WERI-Rb-1 (cell line): ENCODE measurements around the gene ABCA4.
A peak's percentile ranks its signal among the peaks of the same experiment; 100 is the strongest.

Experiments
- DNase-seq: peaks from one replicate; pipeline ENCODE4 v3.0.0-alpha.2; 2020
- H3K27ac ChIP-seq: fragments of 250-450 bp; sonication (Bioruptor Pico); 2 replicates; pipeline ENCODE4 v1.5.1; 2020; ENCODE audit warnings: mild to moderate bottlenecking, moderate library complexity
- H3K27me3 ChIP-seq: fragments of 250-450 bp; sonication (Bioruptor Pico); 2 replicates; pipeline ENCODE4 v1.5.1; 2021; ENCODE audit warnings: mild to moderate bottlenecking, low read depth, moderate library complexity; ENCODE audit not compliant: insufficient read depth, severe bottlenecking
- H3K36me3 ChIP-seq: fragments of 250-450 bp; sonication (Bioruptor Pico); 2 replicates; pipeline ENCODE4 v1.5.1; 2020; ENCODE audit warnings: mild to moderate bottlenecking, moderate library complexity
- H3K4me3 ChIP-seq: 2 replicates; pipeline ENCODE4 v1.5.1; 2011; ENCODE audit warnings: low read depth, mild to moderate bottlenecking, control low read depth, low read length
- H3K9me3 ChIP-seq: fragments of 250-450 bp; sonication (Bioruptor Pico); 2 replicates; pipeline ENCODE4 v1.5.1; 2021; ENCODE audit warnings: mild to moderate bottlenecking, moderate library complexity; ENCODE audit not compliant: severe bottlenecking
- CTCF ChIP-seq: IDR thresholded peaks from 2 replicates; pipeline ENCODE4 v1.5.1; 2011; ENCODE audit warnings: low read depth, mild to moderate bottlenecking, control low read depth, inconsistent platforms, low read length

The ABCA4 gene

GRCh38 chr1:94015489-94015817 lies 105.5 kb downstream of the ABCA4 start:
- Histone ChIP-seq H3K4me3 (no peak overlapping the region), H3K9me3 (no peaks in the 10 kb centered on the region), H3K36me3 (no peaks in the 10 kb centered on the region; the same call in none of the 2 replicates), H3K27ac (no peak overlapping the region), H3K27me3 (no peaks in the 10 kb centered on the region)
- no peak for TF ChIP-seq CTCF
- DNase-seq, result peak; percentile 21

- no peaks in the 10 kb centered on the region for H3K9me3 ChIP-seq
- no peak overlapping the region for H3K27ac ChIP-seq
- no peaks in the 10 kb centered on the region for H3K27me3 ChIP-seq
- no peak for TF ChIP-seq CTCF
- no peak for DNase-seq
- no peak overlapping the region for H3K4me3 ChIP-seq
- H3K36me3 ChIP-seq, result no peaks in the 10 kb centered on the region; the same call in 1 of the 2 replicates
These were observed 106.1 kb downstream of the ABCA4 start for GRCh38 chr1:94014635-94015488.

GRCh38 chr1:94014087-94014486 lies 106.9 kb downstream of the ABCA4 start:
- peak overlapping the region; percentile 82 for H3K27ac ChIP-seq
- DNase-seq, result no peak
- no peak overlapping the region for H3K4me3 ChIP-seq
- no peak for TF ChIP-seq CTCF
- no peaks in the 10 kb centered on the region for H3K9me3 ChIP-seq
- H3K27me3 ChIP-seq, result no peaks in the 10 kb centered on the region
- no peaks in the 10 kb centered on the region; the same call in 1 of the 2 replicates for H3K36me3 ChIP-seq

GRCh38 chr1:94013367-94013878 lies 107.5 kb downstream of the ABCA4 start:
- no peak for TF ChIP-seq CTCF
- DNase-seq, result peak; percentile 42
- no peaks in the 10 kb centered on the region for H3K27me3 ChIP-seq
- H3K36me3 ChIP-seq, result no peaks in the 10 kb centered on the region; the same call in 1 of the 2 replicates
- H3K9me3 ChIP-seq, result no peaks in the 10 kb centered on the region
- H3K4me3 ChIP-seq, result no peak overlapping the region
- peak overlapping the region; percentile 82 for H3K27ac ChIP-seq

GRCh38 chr1:94012708-94013366 lies 108.1 kb downstream of the ABCA4 start:
- Histone ChIP-seq H3K4me3 (peak overlapping the region; percentile 23; the same call in 1 of the 2 replicates), H3K36me3 (no peaks in the 10 kb centered on the region; the same call in none of the 2 replicates), H3K9me3 (no peaks in the 10 kb centered on the region), H3K27ac (peak overlapping the region; percentile 82), H3K27me3 (no peaks in the 10 kb centered on the region)
- TF ChIP-seq CTCF, result no peak
- DNase-seq, result peak; percentile 72
